Putamen (tissue), 1 donor: Measurements from ENCODE around the gene BAHCC1.

Experiments used
- DNase-seq: peaks from one replicate; pipeline ENCODE4 v3.0.0-alpha.2; 2016; ENCODE audit warnings: low spot score

BAHCC1 gene

GRCh38 chr17:81367171-81367570, 28.1 kb upstream of the BAHCC1 start:
- DNase-seq: no peak

GRCh38 chr17:81368161-81369022, 26.9 kb upstream of the BAHCC1 start:
- DNase-seq: no peak

GRCh38 chr17:81370294-81370693, 25.0 kb upstream of the BAHCC1 start:
- no peak for DNase-seq

- DNase-seq: no peak
These were observed 23.1 kb upstream of the BAHCC1 start for GRCh38 chr17:81371910-81372760.

- no peak for DNase-seq
These were observed 21.6 kb upstream of the BAHCC1 start for GRCh38 chr17:81373536-81374160.

GRCh38 chr17:81374890-81375289, 20.4 kb upstream of the BAHCC1 start:
- DNase-seq: no peak

- DNase-seq: no peak
These were observed 18.1 kb upstream of the BAHCC1 start for GRCh38 chr17:81376946-81377714.

- DNase-seq: no peak
These were observed 16.2 kb upstream of the BAHCC1 start for GRCh38 chr17:81378941-81379511.

- no peak for DNase-seq
These were observed 15.7 kb upstream of the BAHCC1 start for GRCh38 chr17:81379523-81379942.

- no peak for DNase-seq
These were observed 15.1 kb upstream of the BAHCC1 start for GRCh38 chr17:81380131-81380530.

GRCh38 chr17:81380666-81381518, 14.4 kb upstream of the BAHCC1 start:
- no peak for DNase-seq

GRCh38 chr17:81381632-81382577, 13.4 kb upstream of the BAHCC1 start:
- DNase-seq: no peak

- no peak for DNase-seq
These were observed 12.4 kb upstream of the BAHCC1 start for GRCh38 chr17:81382851-81383250.

- DNase-seq: no peak
These were observed 11.5 kb upstream of the BAHCC1 start for GRCh38 chr17:81383504-81384421.

GRCh38 chr17:81384929-81385319, 10.3 kb upstream of the BAHCC1 start:
- no peak for DNase-seq

- peak; percentile 99 for DNase-seq
These were observed 9.7 kb upstream of the BAHCC1 start for GRCh38 chr17:81385320-81386111.

- DNase-seq: no peak
These were observed 9.1 kb upstream of the BAHCC1 start for GRCh38 chr17:81386141-81386645.
